Body of pancreas (tissue), 4 donors: ENCODE measurements around the gene ZC3H13.

Experiments used
- POLR2A ChIP-seq, 3 donors: fragments of 450-650 bp; IDR thresholded peaks; one replicate each; pipeline ENCODE4 v1.6.1; 2016; ENCODE audit warnings: antibody characterized with exemption in 3 of 3, mild to moderate bottlenecking in 2 of 3
- TF ChIP-seq, protein P1 (sequence below), 7 experiments: fragments of 450-650 bp in 4 of 7; fragments of 200-600 bp in 3 of 7; sonication (generic) in 3 of 7; IDR thresholded peaks; one replicate each; pipeline ENCODE4 v1.5.1; 2016 to 2019; ENCODE audit warnings: antibody characterized with exemption in 7 of 7

- TF ChIP-seq, protein P1, sequence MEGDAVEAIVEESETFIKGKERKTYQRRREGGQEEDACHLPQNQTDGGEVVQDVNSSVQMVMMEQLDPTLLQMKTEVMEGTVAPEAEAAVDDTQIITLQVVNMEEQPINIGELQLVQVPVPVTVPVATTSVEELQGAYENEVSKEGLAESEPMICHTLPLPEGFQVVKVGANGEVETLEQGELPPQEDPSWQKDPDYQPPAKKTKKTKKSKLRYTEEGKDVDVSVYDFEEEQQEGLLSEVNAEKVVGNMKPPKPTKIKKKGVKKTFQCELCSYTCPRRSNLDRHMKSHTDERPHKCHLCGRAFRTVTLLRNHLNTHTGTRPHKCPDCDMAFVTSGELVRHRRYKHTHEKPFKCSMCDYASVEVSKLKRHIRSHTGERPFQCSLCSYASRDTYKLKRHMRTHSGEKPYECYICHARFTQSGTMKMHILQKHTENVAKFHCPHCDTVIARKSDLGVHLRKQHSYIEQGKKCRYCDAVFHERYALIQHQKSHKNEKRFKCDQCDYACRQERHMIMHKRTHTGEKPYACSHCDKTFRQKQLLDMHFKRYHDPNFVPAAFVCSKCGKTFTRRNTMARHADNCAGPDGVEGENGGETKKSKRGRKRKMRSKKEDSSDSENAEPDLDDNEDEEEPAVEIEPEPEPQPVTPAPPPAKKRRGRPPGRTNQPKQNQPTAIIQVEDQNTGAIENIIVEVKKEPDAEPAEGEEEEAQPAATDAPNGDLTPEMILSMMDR (IDR thresholded peaks at IDR 0.05): no peak
- TF ChIP-seq POLR2A (IDR thresholded peaks at IDR 0.05): no peak
These were observed 115.9 kb downstream of the ZC3H13 start for GRCh38 chr13:45936621-45937020.
